Measurements from ENCODE around the gene MAP6.

- TF ChIP-seq POLR2A (IDR thresholded peaks at IDR 0.05), result no peak
- no peak for TF ChIP-seq CTCF (IDR thresholded peaks at IDR 0.05)
These were observed 67.3 kb downstream of the MAP6 start for GRCh38 chr11:75601494-75601893.
